Dedifferentiated amniotic fluid mesenchymal stem cell (primary cell): ENCODE data around the gene EMP3.
"Not testable (repeated sequence)": the region's sequence is repeated elsewhere in the genome, so short reads cannot be mapped to it uniquely, and the experiment has no call there.

ENCODE experiments used
- DNase-seq: peaks from one replicate; pipeline ENCODE4 v3.0.0-alpha.2; 2016; ENCODE audit errors: extremely low spot score

The EMP3 gene, protein sequence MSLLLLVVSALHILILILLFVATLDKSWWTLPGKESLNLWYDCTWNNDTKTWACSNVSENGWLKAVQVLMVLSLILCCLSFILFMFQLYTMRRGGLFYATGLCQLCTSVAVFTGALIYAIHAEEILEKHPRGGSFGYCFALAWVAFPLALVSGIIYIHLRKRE

DNA sequence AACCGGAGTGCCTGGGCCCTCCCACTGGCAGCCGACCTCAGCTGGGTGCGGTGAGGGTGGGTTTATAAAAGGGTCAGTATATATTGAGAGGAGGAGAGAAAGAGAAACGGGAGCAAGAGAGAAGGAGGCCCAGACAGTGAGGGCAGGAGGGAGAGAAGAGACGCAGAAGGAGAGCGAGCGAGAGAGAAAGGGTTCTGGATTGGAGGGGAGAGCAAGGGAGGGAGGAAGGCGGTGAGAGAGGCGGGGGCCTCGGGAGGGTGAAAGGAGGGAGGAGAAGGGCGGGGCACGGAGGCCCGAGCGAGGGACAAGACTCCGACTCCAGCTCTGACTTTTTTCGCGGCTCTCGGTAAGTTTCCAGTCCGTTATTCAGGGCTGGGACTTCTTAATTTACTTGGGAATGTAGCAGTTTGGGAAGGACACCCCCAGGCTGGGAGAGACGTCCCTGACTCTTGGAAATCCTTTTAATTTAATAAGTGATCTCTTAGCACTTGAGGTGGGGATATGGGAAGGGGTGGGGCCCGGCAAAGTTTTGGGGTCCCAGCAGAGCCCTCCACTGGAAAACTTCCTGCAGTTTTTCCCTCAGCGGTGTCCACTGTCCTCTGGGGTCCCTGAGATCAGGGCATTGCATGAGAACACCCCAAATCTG lies at the start of gene EMP3:
Gene EMP3 (plus strand): TSS at position 288 of the 646 bp plus-strand sequence. CDS start 1,293 bp downstream, outside the sequence.
- DNase-seq, result peak; percentile 96

DNA sequence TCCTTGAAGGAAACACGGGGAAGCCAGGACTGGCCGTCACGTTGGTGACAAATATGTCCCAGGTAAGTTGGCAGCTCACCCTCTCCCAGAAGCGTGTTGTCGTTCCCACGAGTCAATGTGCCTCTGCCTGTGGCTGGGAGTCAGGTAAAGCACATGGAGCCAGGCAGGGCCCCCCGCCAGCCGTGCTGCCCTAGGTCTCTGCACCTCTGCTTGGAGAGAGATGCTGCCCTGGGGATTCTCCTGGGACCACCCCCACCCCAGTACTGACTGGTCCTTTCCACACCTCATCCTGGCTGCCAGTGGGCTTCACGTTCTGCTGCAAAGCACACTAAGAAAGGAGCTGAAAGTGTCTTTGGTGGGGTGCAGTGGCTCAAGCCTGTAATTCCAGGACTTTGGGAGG lies 45.6 kb upstream of the EMP3 start:
- no peak for DNase-seq

DNA sequence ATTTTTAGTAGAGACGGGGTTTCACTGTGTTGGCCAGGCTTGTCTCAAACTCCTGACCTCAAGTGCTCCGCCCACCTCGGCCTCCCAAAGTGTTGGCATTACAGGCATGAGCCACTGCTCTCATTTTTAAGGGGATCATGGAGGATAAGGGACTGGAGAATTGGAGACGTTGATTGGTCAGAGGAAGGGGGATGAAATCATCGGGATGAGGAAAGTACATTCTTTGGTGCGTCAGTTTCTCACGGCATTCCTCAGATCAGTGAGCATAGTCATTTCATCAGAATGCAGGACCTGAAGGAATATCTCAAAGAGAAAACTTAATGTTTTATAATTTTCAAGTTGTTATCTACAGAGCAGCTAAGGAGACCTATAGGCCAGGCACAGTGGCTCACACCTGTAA lies 41.4 kb upstream of the EMP3 start:
- DNase-seq, result peak; percentile 88

DNA sequence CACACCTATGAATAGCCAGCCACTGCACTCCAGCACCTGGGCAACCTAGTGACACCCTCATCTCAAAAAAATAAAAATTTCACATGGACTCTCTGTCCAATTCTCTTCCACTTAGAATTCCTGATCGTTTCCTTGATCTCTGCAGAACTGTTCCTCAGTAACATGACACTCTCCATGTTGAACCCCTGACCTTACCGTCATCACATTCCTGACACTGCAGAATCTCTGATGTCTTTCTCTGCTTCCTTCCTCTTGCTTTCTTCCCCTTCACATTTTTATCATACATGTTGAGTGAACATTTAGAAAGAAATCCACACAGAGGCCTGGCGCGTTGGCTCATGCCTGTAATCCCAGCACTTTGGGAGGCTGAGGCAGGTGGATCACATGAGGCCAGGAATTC lies 40.5 kb upstream of the EMP3 start:
- no peak for DNase-seq

DNA sequence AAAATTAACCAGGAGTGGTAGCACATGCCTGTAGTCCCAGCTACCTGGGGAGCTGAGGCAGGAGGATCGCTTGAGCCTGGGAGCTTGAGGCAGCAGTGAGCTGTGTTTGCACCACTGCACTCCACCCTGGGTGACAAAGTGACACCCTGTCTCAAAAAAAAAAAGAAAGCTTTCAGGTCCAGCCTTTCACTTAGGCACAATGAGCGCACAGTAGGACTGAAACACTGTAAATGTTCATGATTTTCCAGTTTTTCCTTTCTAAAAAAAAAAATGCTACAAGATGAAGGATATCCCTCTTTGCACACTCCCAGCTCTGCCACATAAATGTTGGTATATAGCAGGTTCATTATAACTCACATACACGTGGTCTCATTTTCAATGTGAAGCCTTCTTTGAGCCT lies 37.6 kb upstream of the EMP3 start:
- no peak for DNase-seq

DNA sequence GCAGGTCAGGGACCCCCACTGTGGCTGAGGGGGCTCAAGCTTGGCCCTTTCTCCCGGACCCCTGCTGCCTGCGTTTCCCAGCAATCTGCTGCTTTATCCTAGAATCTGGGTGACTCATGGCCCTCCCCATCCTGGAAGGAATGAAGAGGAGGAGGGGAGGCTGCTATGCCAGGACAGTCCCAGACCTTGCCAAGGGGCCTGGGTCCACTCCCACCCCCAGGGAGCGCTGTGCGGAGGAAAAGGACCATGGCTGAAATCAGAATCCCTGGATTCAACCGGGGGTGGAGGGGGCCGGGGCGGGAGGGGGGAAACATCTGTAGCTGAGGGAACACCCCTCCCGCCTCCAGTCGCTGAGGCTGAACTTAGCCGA lies 35.0 kb upstream of the EMP3 start:
- peak; percentile 25 for DNase-seq

DNA sequence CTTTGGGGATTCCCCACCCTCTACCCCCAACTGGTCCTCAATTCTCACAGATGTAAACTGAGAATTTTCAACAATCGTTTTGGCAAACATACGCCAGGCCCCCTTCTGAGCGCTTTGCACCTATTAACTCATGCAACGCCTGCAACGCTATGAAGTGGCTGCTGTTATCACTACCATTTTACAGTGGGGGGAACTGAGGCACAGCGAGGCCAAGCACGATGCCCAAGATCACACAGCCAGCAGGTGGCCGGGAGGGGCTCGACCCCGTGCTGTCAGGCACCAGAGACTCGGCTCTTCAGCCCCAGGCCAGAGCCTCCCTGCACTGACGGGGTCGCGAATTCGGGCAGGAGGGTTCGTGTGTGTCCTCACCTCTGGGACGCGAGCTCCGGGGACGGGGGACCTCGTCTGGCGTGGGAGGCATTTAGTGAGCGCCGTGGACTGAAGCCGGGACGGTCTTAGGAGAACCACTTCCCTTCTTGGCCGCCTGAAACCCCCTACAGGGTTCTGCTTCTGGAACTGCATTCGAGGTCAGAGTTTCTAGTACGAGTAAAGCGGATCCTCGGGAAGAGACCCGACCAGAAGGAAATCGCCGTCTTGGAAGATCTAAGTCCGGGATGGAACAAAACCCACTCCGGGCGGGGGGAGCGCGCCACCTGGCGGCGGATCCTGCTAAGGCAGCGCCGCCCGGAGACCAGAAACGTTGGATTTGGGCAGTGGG lies 34.4 kb upstream of the EMP3 start:
- peak; percentile 70 for DNase-seq

DNA sequence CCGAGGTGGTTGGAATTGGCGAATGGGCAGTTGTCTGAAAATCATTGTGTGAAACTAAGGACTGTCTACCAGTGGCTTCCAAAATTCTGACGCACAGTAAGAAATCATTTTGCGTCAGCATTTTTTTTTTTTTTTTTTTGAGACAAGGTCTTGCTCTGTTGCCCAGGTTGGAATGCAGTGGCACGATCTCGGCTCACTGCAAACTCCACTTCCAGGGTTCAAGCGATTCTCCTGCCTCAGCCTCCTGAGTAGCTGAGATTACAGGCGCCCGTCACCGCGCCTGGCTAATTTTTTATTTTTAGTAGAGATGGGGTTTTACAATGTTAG lies 33.9 kb upstream of the EMP3 start:
- not testable (repeated sequence) for DNase-seq

DNA sequence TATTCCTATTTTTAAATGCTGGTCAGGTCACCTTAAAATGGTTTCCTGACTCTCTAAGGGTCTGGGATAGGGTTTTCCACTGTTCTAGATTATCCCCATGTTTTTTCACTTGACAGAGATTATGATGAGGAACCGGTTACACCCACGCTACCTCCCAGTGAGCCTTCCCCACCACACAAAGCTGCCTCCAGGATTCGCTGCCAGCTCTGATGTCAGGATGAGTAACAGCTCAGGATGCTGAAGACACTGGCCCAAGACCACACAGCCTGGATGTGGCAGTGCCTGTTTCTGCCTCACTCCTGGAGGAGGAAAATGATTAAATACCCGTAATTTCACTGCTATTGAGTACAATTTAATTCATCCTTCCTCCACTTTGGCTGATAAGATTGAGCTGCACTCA lies 32.6 kb upstream of the EMP3 start:
- DNase-seq, result peak; percentile 38

DNA sequence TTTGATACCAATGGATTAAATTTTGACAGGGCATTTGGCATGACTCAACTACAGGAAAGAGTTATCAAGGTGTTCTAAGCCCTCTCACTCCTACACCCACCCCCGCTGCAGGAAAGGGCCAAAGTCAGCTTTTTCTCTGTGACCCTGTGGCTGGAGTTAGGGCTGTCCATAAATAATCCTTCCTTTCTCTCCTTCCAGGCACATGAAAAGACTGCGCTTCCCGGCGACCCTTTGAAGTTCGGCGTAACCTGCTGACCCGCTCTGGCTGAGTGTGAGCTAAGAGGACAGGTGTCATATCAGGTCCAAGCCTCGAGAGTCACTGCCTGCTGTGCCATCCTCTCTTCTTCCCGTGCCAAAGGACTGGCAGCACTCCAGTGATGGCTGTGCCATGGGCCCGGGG lies 29.9 kb upstream of the EMP3 start:
- DNase-seq, result no peak

DNA sequence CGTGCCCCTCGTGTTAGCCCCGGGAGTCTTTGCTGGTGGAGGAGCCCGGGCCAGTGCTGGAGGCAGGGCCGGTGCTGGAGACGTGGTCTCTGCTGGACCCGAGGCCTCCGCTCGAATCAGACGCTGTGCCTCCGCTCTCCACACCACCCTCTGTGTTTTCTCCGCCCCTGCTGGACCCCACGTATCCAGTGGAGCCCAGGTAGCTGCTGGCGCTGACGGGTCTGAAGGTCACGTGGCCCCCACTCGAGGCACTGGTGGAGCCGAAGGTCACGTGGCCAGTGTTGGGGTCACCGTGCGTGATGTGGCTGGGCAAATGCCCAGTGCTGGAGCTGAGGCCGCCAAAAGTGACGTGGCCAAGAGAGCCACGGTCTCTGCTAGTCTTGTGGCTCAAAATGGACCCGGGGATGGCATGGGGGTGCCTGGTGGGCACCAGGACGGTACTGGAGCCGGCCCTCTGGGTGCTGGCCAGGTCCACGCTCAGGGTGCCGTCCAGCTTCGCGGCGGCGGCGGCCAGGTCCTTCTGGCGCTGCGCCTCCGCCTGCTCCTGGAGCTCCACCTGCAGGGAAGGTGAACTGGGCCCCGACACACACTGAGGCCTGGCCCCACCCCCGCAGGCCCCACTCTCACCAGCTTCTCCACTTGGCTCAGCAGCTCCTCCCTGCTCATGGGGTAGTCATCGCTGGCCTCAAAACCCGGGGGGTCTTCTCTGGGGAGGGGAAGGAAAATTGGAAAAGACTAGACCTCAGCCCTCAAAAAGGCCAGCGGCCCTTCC lies 28.2 kb upstream of the EMP3 start:
- peak; percentile 5 for DNase-seq

DNA sequence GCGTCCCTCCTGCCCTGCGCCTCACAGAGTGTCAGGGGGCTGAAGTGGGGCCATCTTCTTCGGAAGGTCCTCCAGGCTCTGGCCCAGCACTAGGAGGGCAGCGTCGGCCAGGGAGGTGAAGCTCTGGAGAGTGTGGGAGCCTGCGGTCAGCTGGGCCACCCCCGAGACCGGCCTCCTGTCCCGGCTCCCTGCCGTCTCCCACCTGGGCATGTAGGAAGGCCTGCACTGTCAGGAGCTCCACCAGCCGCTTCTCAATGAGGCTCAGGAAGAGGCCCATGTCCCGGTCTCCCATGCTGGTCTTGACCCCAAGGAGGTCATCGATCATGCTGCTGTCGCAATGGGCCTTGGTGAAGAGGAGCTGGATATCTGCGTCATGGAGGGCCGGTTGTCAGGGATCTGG lies 27.4 kb upstream of the EMP3 start:
- peak; percentile 12 for DNase-seq

DNA sequence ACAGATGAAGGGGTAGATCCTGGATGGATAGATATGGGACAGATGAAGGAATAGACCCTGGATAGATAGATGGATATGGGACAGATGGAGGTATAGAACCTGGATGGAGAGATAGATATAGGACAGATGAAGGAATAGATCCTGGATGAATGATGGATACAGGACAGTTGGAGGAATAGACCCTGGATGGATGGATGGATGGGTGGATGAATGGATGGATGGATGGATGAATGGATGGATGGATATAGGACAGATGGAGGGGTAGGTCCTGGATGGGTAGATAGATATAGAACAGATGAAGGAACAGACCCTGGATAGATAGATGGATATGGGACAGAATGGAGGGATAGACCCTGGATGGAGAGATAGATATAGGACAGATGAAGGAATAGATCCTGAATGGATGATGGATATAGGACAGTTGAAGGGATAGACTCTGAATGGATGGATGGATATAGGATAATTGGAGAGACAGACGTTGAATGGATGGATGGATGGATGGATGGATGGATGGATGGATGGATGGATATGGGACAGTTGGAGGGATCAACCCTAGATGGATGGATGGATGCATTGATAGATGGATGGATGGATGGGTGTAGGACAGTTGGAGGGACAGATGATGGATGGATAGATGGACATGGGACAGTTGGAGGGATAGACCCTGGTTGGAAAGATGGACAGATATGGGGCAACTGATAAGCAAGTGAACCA lies 23.3 kb upstream of the EMP3 start:
- no peak for DNase-seq

DNA sequence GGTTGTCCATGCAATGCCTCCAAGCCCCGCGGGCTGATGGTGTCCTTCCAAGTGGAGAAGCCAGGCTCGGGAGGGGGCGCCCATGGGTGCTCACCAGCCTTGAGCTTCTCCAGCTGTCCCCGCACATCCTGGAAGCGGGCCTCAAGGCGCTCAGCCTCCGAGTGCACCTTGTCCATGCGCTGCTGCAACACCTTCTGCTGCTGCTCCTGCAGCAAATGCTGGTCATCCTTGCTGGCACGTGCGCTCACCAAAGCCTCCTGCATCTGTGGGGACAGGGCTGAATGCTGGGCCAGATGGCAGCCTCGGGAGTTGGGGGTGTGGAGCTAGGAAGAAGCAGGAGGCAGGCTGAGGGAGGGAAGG lies 22.8 kb upstream of the EMP3 start:
- DNase-seq, result no peak

DNA sequence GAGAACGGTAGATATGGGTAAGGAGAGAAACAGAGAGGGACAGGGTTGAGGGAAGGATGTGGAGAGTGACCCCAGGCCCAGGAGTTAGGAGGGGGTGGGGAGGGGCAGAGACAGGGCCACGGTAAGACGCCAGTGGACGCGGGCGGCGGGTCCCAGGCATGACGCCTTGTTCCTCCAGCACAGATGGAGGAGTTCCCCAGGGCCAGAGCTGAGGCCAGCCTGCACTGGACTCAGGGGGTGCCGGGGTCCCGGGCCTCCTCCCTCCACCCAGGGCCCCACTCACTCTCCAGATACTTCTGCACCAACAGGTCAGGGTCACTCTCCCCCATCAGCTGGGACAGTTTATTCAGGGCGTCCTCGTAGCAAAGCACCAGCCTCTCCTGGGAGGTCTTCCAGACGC lies 22.0 kb upstream of the EMP3 start:
- no peak for DNase-seq

DNA sequence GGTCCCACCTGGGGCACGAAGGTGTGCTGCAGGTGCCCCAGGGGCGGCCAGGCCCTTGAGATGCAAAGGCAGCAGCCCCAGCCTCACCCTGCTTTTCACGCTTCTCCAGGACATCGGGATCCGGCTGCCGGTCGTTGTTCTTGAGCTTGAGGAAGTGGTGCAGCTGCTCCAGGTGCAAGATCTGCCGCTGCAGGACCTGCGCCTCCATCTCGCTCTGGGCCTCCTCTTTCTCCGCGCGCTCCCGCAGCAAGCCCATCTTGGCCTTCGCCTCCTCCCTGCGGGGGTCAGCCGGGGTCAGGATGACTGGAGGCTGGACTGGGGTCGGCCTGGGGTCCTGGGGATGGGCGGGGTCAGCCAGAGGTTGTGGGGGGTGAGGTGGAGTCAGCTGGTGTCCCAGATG lies 21.5 kb upstream of the EMP3 start:
- no peak for DNase-seq

DNA sequence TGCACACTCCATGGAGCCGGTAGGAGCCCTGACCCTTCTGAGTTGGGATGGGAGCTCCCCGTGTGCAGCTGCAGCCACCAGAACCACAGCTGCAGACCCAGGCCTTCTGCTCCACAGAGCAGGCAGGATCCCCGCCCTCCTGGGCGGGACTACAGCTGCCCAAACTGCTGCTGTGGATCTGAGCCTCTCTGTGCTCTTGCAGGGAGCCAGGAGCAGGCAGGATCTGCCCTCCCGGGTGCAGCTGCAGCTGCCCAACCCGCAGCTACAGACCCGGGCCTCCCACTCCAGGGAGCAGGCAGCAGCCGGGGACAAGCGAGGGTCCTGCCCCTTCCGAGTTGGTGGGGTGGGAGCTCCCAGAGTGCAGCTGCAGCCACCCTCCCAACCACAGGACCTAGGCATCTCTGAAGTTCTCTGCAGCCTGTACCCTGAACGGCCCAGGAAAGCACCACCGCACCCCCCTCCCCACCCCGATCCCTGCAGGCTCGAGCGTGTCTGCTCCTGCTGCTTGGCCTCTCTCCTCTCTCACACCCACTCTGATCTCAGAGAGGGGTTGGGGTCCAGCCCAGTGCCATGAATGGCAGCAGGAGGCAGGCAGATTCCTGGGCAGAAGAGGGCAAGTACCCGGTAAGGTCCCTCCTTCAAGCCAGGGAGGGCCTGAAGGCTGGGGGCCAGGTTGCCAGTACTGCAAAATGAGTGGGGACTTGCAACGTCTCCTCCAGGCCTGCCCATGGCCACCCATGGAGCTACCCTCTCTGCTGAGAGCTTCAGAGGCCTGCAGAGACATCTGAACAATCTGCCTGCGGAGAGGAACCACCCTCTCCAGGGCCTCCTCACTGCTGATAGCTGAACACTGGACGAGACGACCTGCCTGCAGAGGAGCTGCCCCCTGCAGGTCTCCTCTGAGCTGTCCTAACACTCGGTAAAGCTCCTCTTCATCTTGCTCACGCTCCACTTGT lies 16.4 kb upstream of the EMP3 start:
- no peak for DNase-seq

DNA sequence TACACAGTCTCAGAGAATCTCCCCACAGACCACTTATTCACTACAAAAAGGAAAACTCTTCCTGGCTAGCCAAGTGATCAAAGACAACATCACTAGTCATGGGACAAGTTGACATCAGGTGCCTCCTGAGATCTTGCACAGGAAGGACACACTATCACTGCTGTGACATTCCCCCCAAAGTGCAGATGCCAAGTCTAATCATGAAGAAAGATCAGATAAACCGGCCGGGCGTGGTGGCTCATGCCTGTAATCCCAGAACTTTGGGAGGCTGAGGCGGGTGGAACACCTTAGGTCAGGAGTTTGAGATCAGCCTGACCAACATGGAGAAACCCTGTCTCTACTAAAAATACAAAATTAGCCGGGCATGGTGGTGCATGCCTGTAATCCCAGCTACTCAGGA lies 15.6 kb upstream of the EMP3 start:
- DNase-seq, result not testable (repeated sequence)

DNA sequence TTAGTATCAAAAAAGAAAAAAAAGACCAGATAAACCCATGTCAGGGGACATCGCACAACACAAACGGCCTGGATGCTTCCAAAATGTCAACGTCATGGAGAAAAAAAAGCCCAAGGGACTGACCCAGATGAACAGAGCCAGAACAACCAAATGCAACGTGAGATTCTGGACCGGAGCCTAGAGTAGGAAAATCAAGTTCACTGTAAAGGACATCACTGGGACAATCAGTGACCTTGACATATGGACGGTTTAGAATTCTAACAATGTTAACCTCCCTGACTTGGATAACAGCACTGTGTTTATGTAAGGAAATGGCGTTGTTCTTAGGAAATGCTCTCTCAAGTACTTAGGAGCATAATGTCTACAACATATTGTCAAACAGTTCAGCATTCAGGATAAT lies 15.1 kb upstream of the EMP3 start:
- no peak for DNase-seq

DNA sequence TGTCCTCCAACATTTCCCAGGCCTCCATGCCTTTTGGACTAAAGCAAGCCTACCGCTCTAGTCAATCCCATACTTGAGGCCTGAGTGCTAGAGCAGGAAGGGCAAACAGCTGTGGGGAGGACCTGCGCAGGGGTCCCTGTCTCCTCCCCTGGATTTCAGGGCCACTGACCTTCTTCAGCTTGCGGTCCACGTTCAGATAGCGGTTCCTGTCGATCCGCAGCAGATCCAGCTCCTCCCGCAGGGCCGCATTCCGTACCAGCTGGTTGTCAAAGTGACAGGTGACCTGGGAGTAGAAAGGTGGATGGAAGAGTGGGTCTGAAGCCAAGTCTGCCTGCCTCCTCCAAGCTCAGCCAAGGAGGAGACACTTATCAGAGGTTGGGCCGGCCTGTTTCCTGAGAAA lies 14.0 kb upstream of the EMP3 start:
- no peak for DNase-seq

DNA sequence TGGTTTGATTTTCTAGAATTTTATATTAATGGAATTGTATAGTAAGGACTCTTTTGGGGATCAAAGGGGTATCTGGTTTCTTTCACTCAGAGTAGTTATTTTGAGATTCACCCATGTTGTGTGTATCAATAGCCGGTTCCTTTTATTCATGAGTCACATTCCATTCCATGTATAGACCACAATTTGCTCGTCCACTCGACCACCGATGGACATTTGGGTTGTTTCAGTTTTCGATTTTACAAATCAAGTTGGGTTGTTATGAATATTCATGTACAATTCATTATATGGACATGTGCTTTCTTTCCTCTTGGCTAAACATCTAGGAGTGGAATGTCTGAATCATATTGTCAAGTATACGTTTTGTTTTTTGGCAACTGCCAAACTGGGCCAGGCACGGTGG lies 9.6 kb upstream of the EMP3 start:
- DNase-seq, result no peak
